ENCODE measurements around the gene DIO3. TPM values are rescaled to one million over a fixed set of nuclear protein-coding genes. Genes with fewer than 3 reads are reported as not detected.
"Not testable (repeated sequence)": the region's sequence is repeated elsewhere in the genome, so short reads cannot be mapped to it uniquely, and the experiment has no call there.

The DIO3 gene
- total RNA-seq, 3 donors from 2014 or later, result 1.3 to 5.1 (median 1.6) TPM

DNA sequence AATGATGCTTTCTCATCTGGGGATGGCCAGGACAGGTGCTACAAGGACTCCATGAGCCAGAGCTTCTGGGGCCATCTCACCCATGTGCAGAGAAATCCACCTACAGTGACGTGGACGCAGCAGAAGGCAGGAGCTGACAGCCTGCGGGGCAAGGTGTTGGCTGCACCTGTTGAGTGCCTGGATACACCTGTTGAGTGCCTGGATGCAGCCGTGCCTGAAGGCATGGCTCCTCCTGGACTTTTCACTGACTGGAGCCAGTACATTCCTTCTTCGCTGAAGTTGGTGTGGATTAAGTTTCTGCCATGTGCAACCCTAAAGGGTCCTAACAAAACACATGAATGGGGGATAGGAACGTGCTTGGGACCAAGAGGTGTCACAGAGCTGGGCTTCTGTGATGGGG, 7.4 kb upstream of the DIO3 start:
- H3K27me3 ChIP-seq, result peaks cover 0 to 26% of the 10 kb centered on the region in 2 donors
- DNase-seq (ENCODE audit: low spot score in 2 of 2), result no peak
- no peak overlapping the region for H3K27ac ChIP-seq
- peaks cover 0 to 7% of the 10 kb centered on the region in 2 donors for H3K4me1 ChIP-seq
- H3K9me3 ChIP-seq, result no peaks in the 10 kb centered on the region
- H3K36me3 ChIP-seq, result no peaks in the 10 kb centered on the region
- no peak for TF ChIP-seq POLR2A (IDR thresholded peaks at IDR 0.05)
- TF ChIP-seq POLR2AphosphoS5 (IDR thresholded peaks at IDR 0.05), result no peak
- TF ChIP-seq CTCF (IDR thresholded peaks at IDR 0.05), result no peak
- intact Hi-C loops (cut with DNase I; ENCODE audit: low total_unique reads), result no loop called here
- no peak overlapping the region for H3K4me3 ChIP-seq

DNA sequence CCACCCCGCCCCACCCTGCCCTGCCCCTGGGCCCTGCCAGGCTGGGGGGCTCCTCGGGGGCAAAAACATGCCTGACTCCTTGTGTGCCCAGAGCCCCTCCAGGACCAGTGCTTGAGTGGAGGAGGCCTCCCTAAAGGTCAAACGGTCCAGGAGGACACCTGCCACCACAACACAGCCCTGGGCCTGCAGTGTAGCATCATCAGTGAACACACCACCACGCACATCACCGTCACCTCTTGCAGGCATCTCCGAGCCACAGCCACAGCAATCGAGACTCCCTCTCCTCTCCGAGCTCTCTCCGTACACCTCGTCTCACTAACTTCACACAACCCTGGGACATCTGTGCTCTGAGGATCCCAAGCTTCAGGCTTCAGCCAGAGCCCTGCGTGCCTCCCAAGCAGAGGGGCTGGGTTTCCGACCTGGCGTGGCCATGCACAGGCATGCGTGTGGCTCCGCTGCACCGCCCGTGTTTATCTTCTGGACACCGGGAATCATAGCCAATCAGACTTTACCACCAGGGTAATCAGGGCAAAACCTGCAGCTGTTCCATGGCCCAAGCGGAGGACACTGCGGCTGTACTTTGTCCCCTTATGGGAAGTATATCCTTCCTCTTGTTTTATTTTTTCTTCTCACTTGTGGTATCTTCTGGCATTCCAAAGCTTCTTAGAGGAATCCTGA, 6.2 kb upstream of the DIO3 start:
- TF ChIP-seq POLR2AphosphoS5 (IDR thresholded peaks at IDR 0.05) (no peak), POLR2A (IDR thresholded peaks at IDR 0.05) (no peak), CTCF (IDR thresholded peaks at IDR 0.05) (no peak)
- peaks cover 0 to 37% of the 10 kb centered on the region in 2 donors for H3K27me3 ChIP-seq

DNA sequence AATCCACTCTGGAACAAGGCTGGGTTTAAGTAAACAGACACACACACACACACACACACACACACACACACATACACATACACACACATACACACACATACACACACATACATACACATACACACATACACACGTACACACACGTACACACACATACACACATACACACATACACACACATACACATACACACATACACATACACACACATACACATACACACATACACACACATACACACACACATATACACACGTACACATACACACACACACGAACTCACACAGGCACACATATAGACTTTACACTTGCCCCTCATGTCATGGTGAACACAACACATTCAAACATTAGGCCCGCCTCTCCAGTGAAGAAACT, 5.6 kb upstream of the DIO3 start:
- H3K9me3 ChIP-seq; H3K27ac ChIP-seq; intact Hi-C loops (cut with DNase I; ENCODE audit: low total_unique reads); H3K4me3 ChIP-seq; H3K4me1 ChIP-seq; DNase-seq (ENCODE audit: low spot score in 2 of 2); H3K36me3 ChIP-seq: not testable (repeated sequence)
- H3K27me3 ChIP-seq, result peaks cover 0 to 38% of the 10 kb centered on the region in 2 donors

More for the DNA sequence above, 6.2 kb upstream of the DIO3 start:
- Histone ChIP-seq H3K9me3 (no peaks in the 10 kb centered on the region), H3K27ac (no peak overlapping the region), H3K4me1 (peaks cover 0 to 7% of the 10 kb centered on the region in 2 donors), H3K36me3 (no peaks in the 10 kb centered on the region), H3K4me3 (no peak overlapping the region)
- intact Hi-C loops (cut with DNase I; ENCODE audit: low total_unique reads), result no loop called here
- no peak for DNase-seq (ENCODE audit: low spot score in 2 of 2)

DNA sequence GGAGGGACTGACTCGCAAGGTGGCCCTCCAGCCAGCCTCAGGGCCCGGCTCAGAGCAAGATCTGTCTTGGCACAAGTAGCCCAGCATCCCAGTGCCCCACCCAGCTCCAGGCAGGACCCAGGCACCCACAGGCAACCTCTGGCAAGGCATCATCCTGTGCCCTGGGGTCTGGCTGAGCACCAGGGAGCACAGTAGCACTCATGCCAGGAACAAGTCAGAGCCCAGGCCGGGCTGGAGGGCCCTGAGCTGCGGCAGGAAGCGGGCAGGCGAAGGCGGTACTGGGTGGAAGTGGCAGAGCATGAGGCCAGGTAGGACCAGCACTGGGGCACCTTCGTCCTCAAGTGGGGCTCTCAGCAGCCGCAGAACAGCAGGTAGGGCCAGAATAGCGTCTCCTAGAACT, 5.2 kb upstream of the DIO3 start:
- H3K27ac ChIP-seq, result no peak overlapping the region
- intact Hi-C loops (cut with DNase I; ENCODE audit: low total_unique reads), result no loop called here
- no peak for DNase-seq (ENCODE audit: low spot score in 2 of 2)
- H3K4me1 ChIP-seq, result peaks cover 0 to 7% of the 10 kb centered on the region in 2 donors
- no peak for TF ChIP-seq POLR2AphosphoS5 (IDR thresholded peaks at IDR 0.05)
- no peak for TF ChIP-seq POLR2A (IDR thresholded peaks at IDR 0.05)
- TF ChIP-seq CTCF (IDR thresholded peaks at IDR 0.05), result no peak
- H3K9me3 ChIP-seq, result peaks cover 0 to under 1% of the 10 kb centered on the region in 2 donors
- no peak overlapping the region for H3K4me3 ChIP-seq
- H3K36me3 ChIP-seq, result no peaks in the 10 kb centered on the region
- peaks cover 0 to 40% of the 10 kb centered on the region in 2 donors for H3K27me3 ChIP-seq

- intact Hi-C loops (cut with DNase I; ENCODE audit: low total_unique reads), result no loop called here
- Histone ChIP-seq H3K4me1 (peaks cover 0 to 7% of the 10 kb centered on the region in 2 donors), H3K36me3 (no peaks in the 10 kb centered on the region), H3K9me3 (peaks cover 5 to 6% of the 10 kb centered on the region in 2 donors), H3K27ac (no peak overlapping the region), H3K4me3 (no peak overlapping the region), H3K27me3 (peaks cover 0 to 46% of the 10 kb centered on the region in 2 donors)
- no peak for TF ChIP-seq POLR2A (IDR thresholded peaks at IDR 0.05)
- TF ChIP-seq CTCF (IDR thresholded peaks at IDR 0.05), result no peak
- no peak for TF ChIP-seq POLR2AphosphoS5 (IDR thresholded peaks at IDR 0.05)
- peak in 1 of 2 donors; percentile 32 for DNase-seq (ENCODE audit: low spot score in 2 of 2)
These were observed 4.6 kb upstream of the DIO3 start for GRCh38 chr14:101556566-101557320.

Measured in breast epithelium (tissue), 4 donors.